ENCODE measurements around the gene MXRA5.
"Not testable (repeated sequence)": the region's sequence is repeated elsewhere in the genome, so short reads cannot be mapped to it uniquely, and the experiment has no call there.

DNA sequence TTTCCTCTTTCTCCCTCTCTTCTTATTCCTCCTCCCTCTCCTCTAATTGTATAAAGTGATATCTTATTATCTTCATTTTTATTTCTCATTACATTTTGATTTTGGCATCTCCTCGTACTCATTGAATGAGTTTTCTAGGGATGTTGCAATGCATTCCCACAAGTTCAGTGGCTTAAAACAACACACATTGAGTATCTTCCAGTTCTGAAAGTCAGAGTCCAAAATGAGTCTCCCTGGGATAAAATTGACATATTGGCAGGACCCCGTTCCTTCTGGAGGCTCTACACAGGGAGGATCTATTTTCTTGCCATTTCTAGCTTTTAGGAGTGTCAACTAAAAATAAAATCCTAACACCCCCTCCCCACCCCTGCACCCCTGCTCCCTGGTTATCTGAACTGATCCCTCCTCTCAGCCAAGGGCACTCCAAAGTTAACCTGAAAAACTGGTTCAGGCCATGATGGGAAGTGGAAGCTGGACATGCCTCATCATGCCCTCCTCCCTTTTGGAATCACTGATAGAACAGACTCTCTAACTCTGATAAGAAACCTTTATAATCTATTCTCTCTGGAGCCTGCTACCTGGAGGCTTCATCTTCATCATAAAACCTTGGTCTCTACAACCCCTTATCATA, 29.5 kb upstream of the MXRA5 start:
- TF ChIP-seq, protein P1, sequence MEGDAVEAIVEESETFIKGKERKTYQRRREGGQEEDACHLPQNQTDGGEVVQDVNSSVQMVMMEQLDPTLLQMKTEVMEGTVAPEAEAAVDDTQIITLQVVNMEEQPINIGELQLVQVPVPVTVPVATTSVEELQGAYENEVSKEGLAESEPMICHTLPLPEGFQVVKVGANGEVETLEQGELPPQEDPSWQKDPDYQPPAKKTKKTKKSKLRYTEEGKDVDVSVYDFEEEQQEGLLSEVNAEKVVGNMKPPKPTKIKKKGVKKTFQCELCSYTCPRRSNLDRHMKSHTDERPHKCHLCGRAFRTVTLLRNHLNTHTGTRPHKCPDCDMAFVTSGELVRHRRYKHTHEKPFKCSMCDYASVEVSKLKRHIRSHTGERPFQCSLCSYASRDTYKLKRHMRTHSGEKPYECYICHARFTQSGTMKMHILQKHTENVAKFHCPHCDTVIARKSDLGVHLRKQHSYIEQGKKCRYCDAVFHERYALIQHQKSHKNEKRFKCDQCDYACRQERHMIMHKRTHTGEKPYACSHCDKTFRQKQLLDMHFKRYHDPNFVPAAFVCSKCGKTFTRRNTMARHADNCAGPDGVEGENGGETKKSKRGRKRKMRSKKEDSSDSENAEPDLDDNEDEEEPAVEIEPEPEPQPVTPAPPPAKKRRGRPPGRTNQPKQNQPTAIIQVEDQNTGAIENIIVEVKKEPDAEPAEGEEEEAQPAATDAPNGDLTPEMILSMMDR (conservative IDR thresholded peaks at IDR 0.05 in 1 of 2, IDR thresholded peaks at IDR 0.05 in 1 of 2; ENCODE audit: low read depth in 1 of 2, low read length in 2 of 2), result not testable (repeated sequence)
- not testable (repeated sequence) for TF ChIP-seq EZH2 (IDR thresholded peaks at IDR 0.05; ENCODE audit: low read length, missing control alignments)

All from fibroblast of lung (primary cell).